Motor neuron (in vitro differentiated cells): ENCODE data around the gene CYP46A1. TPM values are rescaled to one million over a fixed set of nuclear protein-coding genes. Genes with fewer than 3 reads are reported as not detected.
"Not testable (repeated sequence)": the region's sequence is repeated elsewhere in the genome, so short reads cannot be mapped to it uniquely, and the experiment has no call there.

Experiments used
- ATAC-seq, 8 experiments: fragments of 200-7000 bp; cut with Tn5 transposase; replicated peaks in 6 of 8; 2 replicates each; pipeline ENCODE4 v1.8.0; 2021; ENCODE audit warnings: mild to moderate bottlenecking in 8 of 8, moderate library complexity in 8 of 8
- H3K27ac ChIP-seq, 2 donors: fragments of 250-450 bp; sonication (Bioruptor Pico); 2 replicates each; pipeline ENCODE4 v1.9.0; 2021; ENCODE audit warnings: antibody characterized with exemption in 2 of 2, mild to moderate bottlenecking in 2 of 2, moderate library complexity in 1 of 2
- H3K4me1 ChIP-seq, 2 donors: fragments of 250-450 bp; sonication (Bioruptor Pico); replicated peaks in 1 of 2; 2 replicates each; pipeline ENCODE4 v1.6.1; 2021; ENCODE audit warnings: antibody characterized with exemption in 2 of 2, mild to moderate bottlenecking in 2 of 2, moderate library complexity in 1 of 2
- H3K4me3 ChIP-seq, 5 donors: fragments of 250-450 bp; sonication (Bioruptor Pico); 2 replicates each; pipeline ENCODE4 v1.9.0; 2021; ENCODE audit warnings: antibody characterized with exemption in 5 of 5, mild to moderate bottlenecking in 5 of 5, moderate library complexity in 4 of 5
- WGBS, 10 experiments: fragments of 450-650 bp; shearing (Covaris generic); methylation state at CpG; one replicate each; pipeline ENCODE4 v1.0.0; 2022; 5-methylcytosine and 5-hydroxymethylcytosine counted together
- in situ Hi-C, 9 experiments: fragments of 400-800 bp; cut with MboI; loops; one replicate each; pipeline ENCODE4 v1.15.0; 2021; ENCODE audit warnings: low sequenced_read_pairs in 9 of 9, low pct_unique_long_range_greater_than_20kb in 2 of 9; ENCODE audit not compliant: unreplicated experiment in 9 of 9
- total RNA-seq, 8 experiments: library from RNA; unstranded; fragments of 300-600 nt; gene quantifications; 2 replicates each; pipeline versions ENCODE4 v1.2.3 to v1.2.4, GENCODE V29; 2022

Gene CYP46A1
- total RNA-seq, 8 experiments from 2014 or later = 1.7 to 12.3 (median 3.7) TPM

GRCh38 chr14:99660006-99660566 lies 24.0 kb upstream of the CYP46A1 start:
- H3K4me3 ChIP-seq = no peak overlapping the region
- peaks cover 22 to 26% of the 10 kb centered on the region in 2 donors for H3K4me1 ChIP-seq
- WGBS, 10 experiments = 55 to 86% (median 68%) methylated on average over 1 to 5 of the region's 37 CpGs; no CpG with 5 or more reads in 6 of the 10 experiments
- H3K27ac ChIP-seq = no peak overlapping the region
- no peak for ATAC-seq
- in situ Hi-C loops = no loop called here

DNA sequence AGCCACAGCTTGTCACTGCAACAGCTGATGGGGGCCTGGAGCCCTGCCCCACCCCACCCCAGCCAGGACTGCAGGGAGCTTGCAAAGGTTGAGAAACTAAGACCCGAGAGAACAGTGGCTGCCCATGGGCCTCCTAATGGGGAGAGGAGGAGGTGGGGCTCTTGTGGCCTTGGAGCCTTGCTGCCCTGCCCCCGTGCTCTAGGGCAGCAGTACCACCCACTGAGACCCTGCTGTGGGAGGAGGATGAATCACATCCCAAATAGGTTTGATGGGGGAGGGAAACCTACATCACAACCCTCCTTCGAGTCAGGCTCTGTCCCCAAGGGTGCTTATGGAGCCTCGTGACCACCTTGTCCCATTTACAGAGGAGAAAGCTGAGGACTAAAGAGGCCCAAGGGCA lies 23.3 kb upstream of the CYP46A1 start:
- WGBS, 10 experiments = 46 to 100% (median 59%) methylated on average over 1 to 3 of the region's 4 CpGs; no CpG with 5 or more reads in 6 of the 10 experiments
- in situ Hi-C loops = no loop called here
- no peak for ATAC-seq
- no peak overlapping the region for H3K27ac ChIP-seq
- H3K4me3 ChIP-seq = no peak overlapping the region
- H3K4me1 ChIP-seq = peaks cover 22 to 28% of the 10 kb centered on the region in 2 donors

DNA sequence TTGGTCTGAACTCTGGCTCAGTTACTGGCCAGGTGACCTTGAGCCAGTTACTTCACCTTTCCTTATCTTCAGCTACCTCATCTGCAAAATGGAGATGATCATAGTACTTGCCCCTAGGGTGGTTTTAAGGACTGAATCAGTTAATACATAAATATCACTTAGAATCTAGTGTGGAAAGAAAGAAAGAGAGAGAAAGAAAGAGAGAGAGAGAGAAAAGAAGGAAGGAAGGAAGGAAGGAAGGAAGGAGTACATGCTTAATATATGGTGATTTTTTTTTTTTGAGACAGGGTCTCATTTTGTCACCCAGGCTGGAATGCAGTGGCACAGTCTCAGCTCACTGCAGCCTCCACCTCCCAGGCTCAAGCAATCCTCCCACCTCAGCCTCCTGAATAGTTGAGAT lies 22.9 kb upstream of the CYP46A1 start:
- H3K27ac ChIP-seq, ATAC-seq, in situ Hi-C loops, H3K4me3 ChIP-seq: not testable (repeated sequence)
- H3K4me1 ChIP-seq = peaks cover 22 to 31% of the 10 kb centered on the region in 2 donors

GRCh38 chr14:99662846-99663245 lies 21.3 kb upstream of the CYP46A1 start:
- Histone ChIP-seq H3K4me1 (peaks cover 22 to 33% of the 10 kb centered on the region in 2 donors), H3K27ac (no peak overlapping the region), H3K4me3 (no peak overlapping the region)
- WGBS, 10 experiments = 33 to 100% (median 100%) methylated on average over 1 to 5 of the region's 10 CpGs; no CpG with 5 or more reads in 3 of the 10 experiments
- in situ Hi-C loops = no loop called here
- ATAC-seq = no peak

DNA sequence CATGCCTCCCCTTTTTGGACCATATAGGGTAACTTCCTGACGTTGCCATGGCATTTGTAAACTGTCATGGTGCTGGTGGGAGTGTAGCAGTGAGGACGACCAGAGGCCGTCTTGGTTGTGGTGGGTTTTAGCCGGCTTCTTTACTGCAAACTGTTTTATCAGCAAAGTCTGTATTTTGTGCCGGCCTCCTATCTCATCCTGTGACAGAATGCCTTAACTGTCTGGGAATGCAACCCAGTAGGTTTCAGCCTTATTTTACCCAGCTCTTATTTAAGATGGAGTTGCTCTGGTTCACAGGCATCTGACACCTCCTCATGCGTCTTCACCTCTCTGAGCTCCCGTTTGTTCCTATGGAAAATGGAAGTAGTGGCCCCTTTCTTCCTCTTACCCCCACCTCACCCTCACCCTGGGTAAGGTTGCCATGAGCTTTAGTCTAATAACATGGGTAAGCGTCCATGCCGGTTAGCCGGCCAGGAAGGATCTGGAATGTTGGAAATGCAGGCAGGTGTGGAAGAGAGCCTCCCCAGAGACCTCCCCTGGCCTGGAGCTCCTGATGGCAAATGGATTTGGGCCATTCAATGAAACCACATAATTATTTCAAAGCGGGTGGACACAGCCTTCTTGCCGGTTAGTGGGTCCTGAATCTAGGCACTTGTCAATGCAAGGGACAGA lies 20.6 kb upstream of the CYP46A1 start:
- WGBS, 10 experiments = 22 to 100% (median 65%) methylated on average over 1 to 8 of the region's 12 CpGs; no CpG with 5 or more reads in 2 of the 10 experiments
- H3K4me3 ChIP-seq = no peak overlapping the region
- peak overlapping the region; percentile 6 to 52 for H3K27ac ChIP-seq
- in situ Hi-C loops = no loop called here
- peaks cover 22 to 35% of the 10 kb centered on the region in 2 donors for H3K4me1 ChIP-seq
- peak in 1 of 8 experiments; percentile 4 for ATAC-seq

DNA sequence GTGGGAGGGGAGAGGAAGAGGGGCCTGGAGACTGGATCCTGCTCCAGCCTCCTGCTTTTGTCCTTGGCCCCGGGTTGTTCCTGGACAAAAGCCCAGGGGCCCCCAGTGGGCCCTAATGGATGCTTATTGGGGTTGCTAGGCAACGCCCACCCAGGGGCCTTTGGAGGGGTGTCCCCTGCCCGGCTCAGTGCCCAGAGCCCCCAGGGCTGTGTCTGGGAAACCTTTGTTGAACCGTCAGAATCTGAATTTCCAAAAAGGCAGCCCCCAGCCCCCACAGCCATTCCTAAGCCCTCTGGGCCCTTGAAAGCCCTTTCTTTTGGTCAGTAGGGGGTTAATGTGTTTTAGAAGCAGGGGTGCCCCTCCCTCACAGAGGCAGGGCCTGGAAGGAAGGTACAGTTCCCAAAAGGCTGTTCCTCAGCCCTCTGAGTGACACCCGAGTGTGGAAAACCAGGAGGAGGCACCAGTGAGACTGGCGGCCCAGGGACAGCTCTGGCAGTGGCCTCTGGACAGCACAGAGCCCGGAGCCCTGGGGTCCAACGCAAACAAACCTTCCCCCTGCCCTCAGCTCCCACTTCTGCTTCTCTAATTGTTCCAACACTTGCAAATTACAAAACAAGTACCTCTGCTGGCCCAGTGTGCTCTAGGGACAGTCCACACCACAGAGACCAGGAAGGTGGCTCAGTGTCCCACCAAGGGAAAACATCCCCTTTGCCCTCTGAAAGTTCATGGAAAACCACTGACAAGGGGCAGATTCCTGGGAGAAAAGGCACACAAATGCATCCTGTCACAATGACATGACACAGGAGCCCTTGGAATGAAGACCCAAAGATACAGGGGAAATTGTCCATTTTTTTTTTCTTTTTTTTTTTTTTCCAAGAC lies 19.8 kb upstream of the CYP46A1 start:
- Histone ChIP-seq H3K27ac (peak overlapping the region; percentile 49 to 78), H3K4me3 (no peak overlapping the region), H3K4me1 (peaks cover 22 to 38% of the 10 kb centered on the region in 2 donors)
- WGBS, 10 experiments = 0 to 20% (median 11%) methylated on average over 1 to 4 of the region's 8 CpGs; no CpG with 5 or more reads in 5 of the 10 experiments
- in situ Hi-C loops = no loop called here
- ATAC-seq = peak in 5 of 8 experiments; percentile 75 to 77 (median 77)

- 35 to 84% (median 65%) methylated on average over 3 to 8 of the region's 12 CpGs; no CpG with 5 or more reads in 2 of the 10 experiments for WGBS, 10 experiments
- in situ Hi-C loops = no loop called here
- Histone ChIP-seq H3K4me3 (no peak overlapping the region), H3K4me1 (peaks cover 22 to 38% of the 10 kb centered on the region in 2 donors), H3K27ac (peak overlapping the region in 1 of 2 donors; percentile 78)
- ATAC-seq = no peak
Measured at GRCh38 chr14:99664937-99665273, 19.2 kb upstream of the CYP46A1 start.

DNA sequence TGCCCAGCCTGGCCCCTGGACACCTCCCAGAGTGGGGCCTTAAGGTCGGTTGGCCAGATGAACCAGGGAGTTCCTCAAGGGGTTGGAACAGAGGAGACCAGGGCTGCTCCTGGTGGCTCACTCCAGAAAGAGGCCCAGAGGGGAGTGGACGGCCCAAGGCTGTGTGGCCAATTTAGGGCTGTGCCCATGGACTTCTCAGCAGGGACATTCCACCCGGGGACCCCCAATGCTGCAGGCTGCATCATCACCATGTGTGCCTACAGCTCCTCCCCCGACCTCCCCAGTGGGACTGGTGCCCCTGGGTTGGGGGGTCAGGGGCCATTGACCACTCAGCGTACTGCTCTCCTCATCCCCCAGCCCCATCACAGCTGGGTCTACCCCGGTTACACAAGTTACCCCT lies 17.6 kb upstream of the CYP46A1 start:
- in situ Hi-C loops = no loop called here
- Histone ChIP-seq H3K4me1 (peaks cover 35 to 49% of the 10 kb centered on the region in 2 donors), H3K4me3 (no peak overlapping the region), H3K27ac (no peak overlapping the region)
- WGBS, 10 experiments = no CpG with 5 or more reads among the region's 6 CpGs
- ATAC-seq = no peak

GRCh38 chr14:99667045-99667444 lies 17.1 kb upstream of the CYP46A1 start:
- Histone ChIP-seq H3K4me3 (no peak overlapping the region), H3K4me1 (peaks cover 41 to 54% of the 10 kb centered on the region in 2 donors), H3K27ac (no peak overlapping the region)
- WGBS, 10 experiments = 40 to 67% (median 50%) methylated on average over 1 of the region's 2 CpGs; no CpG with 5 or more reads in 7 of the 10 experiments
- no peak for ATAC-seq
- in situ Hi-C loops = no loop called here

DNA sequence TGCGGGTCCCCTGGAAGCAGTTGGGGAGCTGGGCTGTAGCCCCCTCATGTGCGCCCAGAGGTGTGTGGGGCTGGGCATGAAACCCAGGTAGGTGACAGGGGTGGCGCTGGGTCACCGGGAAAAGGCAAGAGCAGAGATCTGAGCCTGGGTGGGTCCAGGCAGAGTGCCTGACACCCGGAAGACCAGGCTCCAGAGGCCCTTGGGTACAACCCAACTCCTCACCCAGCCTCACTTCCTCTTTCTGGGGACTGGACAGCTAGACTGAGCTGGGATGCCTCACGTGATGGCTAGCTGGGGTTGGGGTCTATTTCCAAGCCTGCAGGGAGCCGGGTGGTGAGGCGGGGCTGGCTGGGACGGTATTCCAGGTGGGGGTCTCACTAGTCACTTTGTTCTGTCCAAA lies 16.3 kb upstream of the CYP46A1 start:
- H3K4me3 ChIP-seq = no peak overlapping the region
- no peak overlapping the region for H3K27ac ChIP-seq
- WGBS, 10 experiments = 74 to 100% (median 90%) methylated on average over 1 to 3 of the region's 9 CpGs; no CpG with 5 or more reads in 5 of the 10 experiments
- peaks cover 41 to 62% of the 10 kb centered on the region in 2 donors for H3K4me1 ChIP-seq
- in situ Hi-C loops = no loop called here
- no peak for ATAC-seq

DNA sequence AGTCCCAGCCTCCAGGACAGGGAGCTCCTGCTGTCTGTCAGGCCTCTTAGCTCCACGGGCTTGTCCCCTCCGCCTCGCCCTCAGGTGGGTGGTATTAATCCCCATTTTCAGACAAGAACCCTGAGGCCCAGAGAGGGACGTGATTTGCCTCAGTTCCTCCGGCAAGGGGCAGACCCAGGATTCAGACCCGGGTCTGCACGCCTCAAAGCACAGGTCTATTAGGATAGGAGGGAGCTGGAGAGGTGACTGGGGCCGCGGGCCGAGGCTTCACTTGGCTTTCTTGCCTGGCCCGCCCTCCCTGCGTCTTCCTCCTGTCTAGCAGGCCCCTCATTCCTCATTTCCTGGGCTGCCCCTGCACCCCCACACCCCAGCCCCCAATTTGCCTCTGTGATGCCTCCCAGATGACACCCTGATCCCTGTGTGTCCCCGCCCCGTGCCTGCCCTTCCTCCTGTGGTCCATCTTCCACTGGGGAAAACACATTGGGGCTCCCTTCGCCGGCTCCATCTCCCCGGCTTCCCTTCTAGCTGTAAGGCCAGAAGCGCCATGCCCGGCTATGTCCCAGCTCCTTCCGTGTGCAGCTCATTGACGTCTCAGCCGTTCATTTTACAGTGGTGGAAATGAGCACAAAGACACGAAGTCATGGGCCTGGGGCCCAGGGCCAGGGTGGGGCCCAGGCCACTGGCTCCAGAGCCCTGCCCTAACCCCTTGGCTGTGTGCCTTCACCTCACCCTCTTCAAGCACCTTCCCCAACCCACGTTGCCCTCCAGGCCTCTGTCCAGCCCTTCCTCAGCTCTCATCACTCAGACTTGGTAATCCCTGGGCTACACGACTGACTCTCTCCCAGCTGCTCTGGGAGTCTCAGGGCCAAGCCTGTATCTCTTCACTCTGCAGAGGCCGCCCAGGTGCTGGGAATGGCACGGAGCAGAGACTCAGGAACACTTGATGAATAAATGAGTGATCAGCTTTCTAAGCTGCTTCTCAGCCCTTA lies 15.5 kb upstream of the CYP46A1 start:
- WGBS, 10 experiments = 53 to 80% (median 68%) methylated on average over 3 to 5 of the region's 27 CpGs; no CpG with 5 or more reads in 6 of the 10 experiments
- Histone ChIP-seq H3K27ac (no peak overlapping the region), H3K4me3 (no peak overlapping the region), H3K4me1 (peaks cover 34 to 56% of the 10 kb centered on the region in 2 donors)
- peak in 3 of 8 experiments; percentile 21 to 63 (median 46) for ATAC-seq
- in situ Hi-C loops = no loop called here
